ENCODE data around the gene TMCO4. TPM values are rescaled to one million over a fixed set of nuclear protein-coding genes. Genes with fewer than 3 reads are reported as not detected.
"Not testable (repeated sequence)": the region's sequence is repeated elsewhere in the genome, so short reads cannot be mapped to it uniquely, and the experiment has no call there.

Gene TMCO4
- 10 to 100 TPM in 1 of 2 donors, 1 to 10 TPM in 1; 9.0 to 10.1 TPM for total RNA-seq
- long read RNA-seq, partial matches to known transcripts = 8 of 21 reads
- long read RNA-seq, other reads (novel, unspliced or antisense) = 12 of 21 reads

DNA sequence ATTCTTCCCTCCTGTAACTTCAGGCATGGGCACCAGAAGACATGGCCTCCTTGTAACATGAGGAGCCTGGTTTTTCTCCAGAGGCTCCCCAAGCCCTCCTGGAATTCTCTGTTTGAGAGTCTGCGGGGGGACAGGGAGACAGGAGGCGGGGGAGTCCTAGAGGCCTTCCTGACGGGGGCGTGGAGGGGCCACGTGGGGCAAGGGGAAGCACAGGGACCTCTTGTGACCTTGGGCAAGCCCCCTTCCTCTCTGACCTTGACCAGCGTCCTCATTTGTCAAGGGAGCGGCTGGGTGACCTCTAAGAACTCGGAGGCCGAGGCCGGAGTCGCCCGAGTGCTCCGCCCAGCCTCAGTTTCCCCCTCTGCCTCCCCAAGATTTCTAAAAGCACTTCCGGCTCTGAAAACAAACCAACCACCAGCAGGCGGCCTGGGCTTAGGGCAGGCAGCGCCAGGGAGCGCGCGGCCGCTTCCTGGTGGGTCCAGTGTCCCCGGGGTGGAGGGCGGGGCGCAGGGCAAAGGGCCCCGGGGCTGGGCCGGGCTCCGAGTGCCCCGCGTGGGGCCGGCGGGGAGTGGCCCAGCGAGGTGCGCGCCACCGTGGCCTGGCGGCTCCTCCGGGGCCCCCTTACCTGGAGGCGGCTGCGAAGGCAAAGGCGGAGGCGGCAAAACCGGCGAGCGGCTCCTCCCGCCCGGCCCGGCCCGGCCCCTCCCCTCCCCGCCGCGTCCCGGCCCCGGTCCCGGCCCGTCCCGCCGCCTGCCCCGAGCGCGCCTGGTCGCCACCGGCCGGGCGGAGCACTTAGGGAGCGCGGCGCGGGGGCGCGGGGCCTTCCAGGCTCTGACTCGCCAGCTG is at the start of gene TMCO4:
TSS of gene TMCO4 (minus strand) at position 687 of the 846 bp plus-strand sequence. CDS start 19,158 bp downstream, outside the sequence.
- intact Hi-C loops (cut with DNase I) = no loop called here
- DNase-seq (peak; percentile 71), ATAC-seq (peak; percentile 89 to 90)

- ATAC-seq; intact Hi-C loops (cut with DNase I); DNase-seq: not testable (repeated sequence)
Measured at GRCh38 chr1:19849307-19849706, 49.6 kb upstream of the TMCO4 start.

DNA sequence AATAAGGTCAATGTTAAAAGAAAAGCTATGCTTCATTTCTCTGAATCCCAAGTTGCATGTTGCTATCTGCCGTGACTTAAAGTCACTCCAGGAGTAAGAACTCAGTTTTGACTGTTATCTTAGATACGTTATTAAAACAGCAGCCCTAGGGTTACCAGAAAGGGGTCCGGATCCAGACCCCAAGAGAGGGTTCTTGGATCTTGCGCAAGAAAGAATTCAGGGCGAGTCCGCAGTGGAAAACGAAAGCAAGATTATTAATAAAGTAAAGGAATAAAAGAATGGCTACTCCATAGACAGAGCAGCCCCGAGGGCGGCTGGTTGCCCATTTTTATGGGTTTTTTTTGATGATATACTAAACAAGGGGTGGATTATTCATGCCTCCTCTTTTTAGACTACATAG is 47.6 kb upstream of the TMCO4 start:
- intact Hi-C loops (cut with DNase I); DNase-seq; ATAC-seq: not testable (repeated sequence)

- no peak for ATAC-seq
- DNase-seq = no peak
- intact Hi-C loops (cut with DNase I) = no loop called here
Measured at GRCh38 chr1:19846338-19846737, 46.6 kb upstream of the TMCO4 start.

DNA sequence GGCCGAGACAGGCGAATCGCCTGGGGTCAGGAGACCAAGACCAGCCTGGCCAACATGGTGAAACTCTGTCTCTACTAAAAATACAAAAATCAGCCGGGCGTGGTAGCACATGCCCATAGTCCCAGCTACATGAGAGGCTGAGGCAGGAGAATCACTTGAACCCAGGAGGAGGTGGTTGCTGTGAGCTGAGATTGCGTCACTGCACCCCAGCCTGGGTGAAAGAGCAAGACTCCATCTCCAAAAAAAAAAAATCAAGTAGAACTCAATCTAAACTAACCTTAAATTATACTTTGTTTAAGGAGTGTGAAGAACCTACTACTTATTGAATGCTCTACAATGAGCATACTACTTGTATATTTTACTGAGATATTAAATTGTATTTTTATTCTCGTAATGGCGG is 45.8 kb upstream of the TMCO4 start:
- DNase-seq (no peak), ATAC-seq (no peak)
- intact Hi-C loops (cut with DNase I) = no loop called here

- DNase-seq (no peak), ATAC-seq (no peak)
Measured at GRCh38 chr1:19844731-19845495, 45.2 kb upstream of the TMCO4 start.

GRCh38 chr1:19840228-19840627 is 40.5 kb upstream of the TMCO4 start:
- DNase-seq (no peak), ATAC-seq (no peak)
- intact Hi-C loops (cut with DNase I) = no loop called here

More at GRCh38 chr1:19844731-19845495, 45.2 kb upstream of the TMCO4 start:
- intact Hi-C loops (cut with DNase I) = no loop called here

GRCh38 chr1:19837866-19838265 is 38.1 kb upstream of the TMCO4 start:
- ATAC-seq (no peak), DNase-seq (no peak)
- intact Hi-C loops (cut with DNase I) = no loop called here

DNA sequence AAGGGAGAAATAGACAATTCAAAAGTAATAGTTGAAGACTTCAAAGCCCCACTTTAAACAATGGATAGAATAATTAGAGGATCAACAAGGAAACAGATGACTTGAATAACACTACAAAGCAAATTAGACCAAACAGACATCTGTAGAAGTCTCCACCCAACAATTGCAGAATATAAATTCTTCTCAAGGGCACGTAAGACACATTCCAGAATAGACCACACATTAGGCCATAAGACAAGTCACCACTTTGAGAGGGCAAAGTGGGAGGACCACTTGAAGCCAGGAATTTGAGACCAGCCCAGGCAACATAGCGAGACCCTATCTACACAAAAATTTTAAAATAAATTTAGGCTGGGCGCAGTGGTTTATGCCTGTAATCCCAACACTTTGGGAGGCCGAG is 35.9 kb upstream of the TMCO4 start:
- DNase-seq = no peak
- ATAC-seq = no peak
- intact Hi-C loops (cut with DNase I) = no loop called here

GRCh38 chr1:19831441-19831840 is 31.7 kb upstream of the TMCO4 start:
- DNase-seq = no peak
- no peak for ATAC-seq
- intact Hi-C loops (cut with DNase I) = no loop called here

- intact Hi-C loops (cut with DNase I) = no loop called here
- no peak for ATAC-seq
Measured at GRCh38 chr1:19828546-19828945, 28.8 kb upstream of the TMCO4 start.

GRCh38 chr1:19825298-19825697 is 25.6 kb upstream of the TMCO4 start:
- intact Hi-C loops (cut with DNase I) = no loop called here
- DNase-seq (no peak), ATAC-seq (no peak)

More at GRCh38 chr1:19828546-19828945, 28.8 kb upstream of the TMCO4 start:
- DNase-seq = no peak

DNA sequence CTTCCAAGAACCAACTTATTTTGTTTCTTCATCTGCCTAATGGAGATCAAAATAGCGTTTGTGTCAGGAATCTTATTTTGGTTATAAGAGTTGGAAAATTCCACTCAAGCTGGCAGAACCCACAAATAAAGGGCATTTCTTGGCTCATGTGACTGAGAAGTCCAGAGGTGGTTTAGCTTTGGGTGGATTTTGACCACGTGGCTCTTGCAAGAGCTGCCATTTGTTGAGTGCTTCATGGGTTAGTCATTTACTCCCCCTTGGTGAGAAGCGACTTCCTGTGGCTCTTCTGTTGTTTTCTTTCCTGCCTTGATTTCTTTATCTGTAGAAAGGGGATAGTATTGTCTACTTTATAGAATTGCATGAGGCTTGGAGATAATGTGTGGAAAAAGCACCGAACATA is 24.8 kb upstream of the TMCO4 start:
- no peak for DNase-seq
- no peak for ATAC-seq
- intact Hi-C loops (cut with DNase I) = no loop called here

DNA sequence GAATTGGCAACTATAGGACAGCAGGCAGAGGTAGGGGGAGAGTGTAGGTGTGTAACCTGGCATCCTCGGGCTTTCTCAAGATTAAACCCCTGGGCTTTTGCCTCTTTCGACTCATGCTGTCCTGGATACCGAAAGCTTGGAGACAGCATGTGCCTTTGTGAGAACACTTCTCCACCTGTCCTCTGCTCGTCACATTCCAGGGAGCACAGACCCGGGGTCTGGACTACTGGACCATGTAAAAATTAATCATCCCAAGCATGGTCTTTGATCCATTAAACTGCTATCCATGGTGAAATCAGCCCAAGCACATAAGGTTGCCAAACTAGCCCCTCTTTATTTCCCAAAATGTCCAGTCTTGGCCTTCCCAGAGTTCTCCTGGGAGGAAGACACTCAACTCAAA is 24.3 kb upstream of the TMCO4 start:
- ATAC-seq = no peak
- DNase-seq = no peak
- intact Hi-C loops (cut with DNase I) = no loop called here

- DNase-seq (no peak), ATAC-seq (no peak)
- intact Hi-C loops (cut with DNase I) = loop anchor here in 1 of 2 donors (10.0 kb wide), 1 partner anchor 105 kb away; no protein-coding TSS in a partner anchor
Measured at GRCh38 chr1:19819701-19820100, 20.0 kb upstream of the TMCO4 start.

GRCh38 chr1:19818324-19818723 is 18.6 kb upstream of the TMCO4 start:
- intact Hi-C loops (cut with DNase I) = loop anchor here in 1 of 2 donors (10.0 kb wide), 1 partner anchor 104 kb away; no protein-coding TSS in a partner anchor

DNA sequence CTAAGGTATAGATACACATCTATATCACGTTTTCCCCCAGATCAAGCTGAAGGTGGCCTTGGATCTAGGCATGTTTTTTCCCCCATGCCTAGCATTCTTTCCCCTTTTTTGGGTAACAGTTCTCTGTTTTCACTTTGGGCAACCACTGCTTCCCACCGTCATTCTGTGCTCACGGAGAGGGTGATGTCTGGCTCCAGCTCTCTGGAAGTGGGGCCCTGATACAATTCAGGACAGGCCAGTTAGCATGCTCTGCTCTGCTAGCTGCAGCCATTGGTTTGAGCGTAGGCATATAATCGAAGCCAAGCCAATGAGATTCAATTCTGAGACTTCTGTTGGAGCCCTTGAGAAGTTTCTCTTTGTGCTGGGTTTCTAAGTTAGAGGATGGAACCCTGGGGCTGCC is 17.4 kb upstream of the TMCO4 start:
- DNase-seq (no peak), ATAC-seq (no peak)
- intact Hi-C loops (cut with DNase I) = loop anchor here in 1 of 2 donors (10.0 kb wide), 1 partner anchor 102 kb away; no protein-coding TSS in a partner anchor

More at GRCh38 chr1:19818324-19818723, 18.6 kb upstream of the TMCO4 start:
- ATAC-seq = peak in 1 of 2 donors; percentile 75
- DNase-seq = no peak

GRCh38 chr1:19816737-19817086 is 17.0 kb upstream of the TMCO4 start:
- not testable (repeated sequence) for ATAC-seq, DNase-seq
- intact Hi-C loops (cut with DNase I) = loop anchor here in 1 of 2 donors (10.0 kb wide), 1 partner anchor 102 kb away; no protein-coding TSS in a partner anchor
